Gastroesophageal sphincter (tissue), 3 donors: Measurements from ENCODE around the gene SUPT4H1.

Experiments used
- EP300 ChIP-seq: sonication (generic); formaldehyde crosslinking; IDR thresholded peaks from one replicate; pipeline ENCODE4 v1.6.1; 2017; ENCODE audit warnings: antibody characterized with exemption, mild to moderate bottlenecking
- POLR2A ChIP-seq, 2 donors: fragments of 450-650 bp; IDR thresholded peaks; one replicate each; pipeline ENCODE4 v1.6.1; 2017; ENCODE audit warnings: antibody characterized with exemption in 2 of 2, mild to moderate bottlenecking in 2 of 2, moderate library complexity in 1 of 2
- POLR2AphosphoS5 ChIP-seq: sonication (generic); formaldehyde crosslinking; IDR thresholded peaks from one replicate; pipeline ENCODE4 v1.6.1; 2017; ENCODE audit warnings: antibody characterized with exemption
- TF ChIP-seq, protein P1 (sequence below), 4 experiments: fragments of 200-600 bp in 2 of 4; fragments of 450-650 bp in 2 of 4; sonication (generic) in 1 of 4; IDR thresholded peaks; one replicate each; pipeline ENCODE4 v1.5.1; 2017 to 2019; ENCODE audit warnings: antibody characterized with exemption in 4 of 4, mild to moderate bottlenecking in 2 of 4, moderate library complexity in 2 of 4

DNA sequence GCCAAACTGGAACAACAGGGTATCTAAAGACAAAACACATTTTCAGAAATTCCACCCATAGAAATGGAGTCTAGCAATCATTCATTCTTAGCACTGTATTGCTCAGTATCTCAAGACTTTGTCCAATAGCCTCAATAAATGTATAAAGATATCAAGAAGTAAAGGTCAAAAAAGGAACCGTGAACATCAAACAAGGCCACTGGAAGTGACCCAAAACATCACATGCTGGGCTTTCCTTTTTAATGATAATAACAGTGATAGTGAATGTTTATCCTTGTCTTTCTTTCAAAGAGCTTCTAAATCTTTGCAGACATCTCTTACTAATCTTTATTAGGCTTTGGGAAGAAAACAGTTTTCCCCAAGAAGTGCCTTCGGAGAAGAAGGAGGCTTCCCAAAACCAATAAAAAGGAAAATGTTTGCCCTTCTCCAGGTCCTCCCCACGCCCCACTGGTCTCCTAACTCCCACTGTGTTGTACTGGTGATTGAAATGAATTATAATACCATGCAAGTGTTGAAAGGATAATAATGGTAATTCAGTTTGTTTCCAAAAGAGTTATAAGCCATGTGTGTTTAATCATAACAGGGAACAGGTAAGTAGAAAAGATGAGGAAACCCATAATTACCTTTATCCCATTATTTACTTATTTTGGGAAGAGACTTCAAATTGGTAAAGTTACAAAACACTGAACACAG, 46.7 kb upstream of the SUPT4H1 start:
- TF ChIP-seq POLR2A (IDR thresholded peaks at IDR 0.05) (no peak), POLR2AphosphoS5 (no peak), EP300 (no peak)
- TF ChIP-seq, protein P1, sequence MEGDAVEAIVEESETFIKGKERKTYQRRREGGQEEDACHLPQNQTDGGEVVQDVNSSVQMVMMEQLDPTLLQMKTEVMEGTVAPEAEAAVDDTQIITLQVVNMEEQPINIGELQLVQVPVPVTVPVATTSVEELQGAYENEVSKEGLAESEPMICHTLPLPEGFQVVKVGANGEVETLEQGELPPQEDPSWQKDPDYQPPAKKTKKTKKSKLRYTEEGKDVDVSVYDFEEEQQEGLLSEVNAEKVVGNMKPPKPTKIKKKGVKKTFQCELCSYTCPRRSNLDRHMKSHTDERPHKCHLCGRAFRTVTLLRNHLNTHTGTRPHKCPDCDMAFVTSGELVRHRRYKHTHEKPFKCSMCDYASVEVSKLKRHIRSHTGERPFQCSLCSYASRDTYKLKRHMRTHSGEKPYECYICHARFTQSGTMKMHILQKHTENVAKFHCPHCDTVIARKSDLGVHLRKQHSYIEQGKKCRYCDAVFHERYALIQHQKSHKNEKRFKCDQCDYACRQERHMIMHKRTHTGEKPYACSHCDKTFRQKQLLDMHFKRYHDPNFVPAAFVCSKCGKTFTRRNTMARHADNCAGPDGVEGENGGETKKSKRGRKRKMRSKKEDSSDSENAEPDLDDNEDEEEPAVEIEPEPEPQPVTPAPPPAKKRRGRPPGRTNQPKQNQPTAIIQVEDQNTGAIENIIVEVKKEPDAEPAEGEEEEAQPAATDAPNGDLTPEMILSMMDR (IDR thresholded peaks at IDR 0.05), result no peak
